K562 (cell line): ENCODE measurements around the gene CIB2. TPM values are rescaled to one million over a fixed set of nuclear protein-coding genes. Genes with fewer than 3 reads are reported as not detected.

Experiments used
- ATAC-seq: fragments of 200-7000 bp; cut with Tn5 transposase; 3 replicates; pipeline ENCODE4 v1.9.1; 2020; ENCODE audit warnings: moderate library complexity
- BruUV-seq: library from RNA; stranded (reverse); fragments of 400-500 nt; replicated peaks from 2 replicates; lab custom pipeline; 2021; lab: Mats Ljungman, UMichigan
- CTCF ChIA-PET: fragments of 300-600 bp; formaldehyde crosslinking; extraction: SDS; loops from one replicate; lab custom pipeline; 2021; ENCODE audit warnings: low intra/inter-chr PET ratio; lab: Yijun Ruan, JAX
- POLR2A ChIA-PET: fragments of 300-600, 350-650 bp; sonication (Branson Sonifier 250); formaldehyde crosslinking; extraction: SDS; loops from one replicate; lab custom pipeline; 2021; ENCODE audit warnings: antibody characterized with exemption, inconsistent platforms; lab: Yijun Ruan, JAX
- DNase-seq, 4 experiments: peaks; one replicate each; pipeline versions ENCODE4 v3.0.0 to v3.0.0-alpha.2; 2011 to 2018; ENCODE audit warnings: low spot score in 3 of 4, mixed read lengths in 3 of 4; ENCODE audit errors: extremely low read depth in 1 of 4
- FAIRE-seq: peaks from 2 replicates; lab custom pipeline; 2011; peaks lifted over from hg19 to GRCh38; lab: Jason Lieb, UNC
- H2AFZ ChIP-seq: 2 replicates; pipeline ENCODE4 v1.6.0; 2011; ENCODE audit warnings: low read depth, low read length, control low read depth, inconsistent platforms
- H3K27ac ChIP-seq: fragments of 200-600 bp; 3 replicates; pipeline ENCODE4 v1.8.0; 2011; ENCODE audit warnings: low read depth, mild to moderate bottlenecking, control low read depth, inconsistent platforms, low read length, moderate library complexity, mixed read lengths; ENCODE audit errors: extremely low read depth
- H3K27me3 ChIP-seq, 2 experiments: fragments of 300-600 bp in 1 of 2; 2 replicates in 1 of 2; 3 replicates in 1 of 2; pipeline versions ENCODE4 v1.6.0 to v1.8.0; 2011; ENCODE audit warnings: inconsistent platforms in 2 of 2, low read length in 2 of 2, mild to moderate bottlenecking in 1 of 2, mixed read lengths in 1 of 2, moderate library complexity in 1 of 2; ENCODE audit not compliant: control insufficient read depth in 2 of 2, insufficient read depth in 2 of 2
- H3K36me3 ChIP-seq: fragments of 300-600 bp; 3 replicates; pipeline ENCODE4 v1.8.0; 2011; ENCODE audit warnings: mild to moderate bottlenecking, low read length, inconsistent platforms; ENCODE audit not compliant: control insufficient read depth, insufficient read depth
- H3K4me1 ChIP-seq, 2 experiments: fragments of 200-600 bp in 1 of 2; replicated peaks in 1 of 2; 2 replicates in 1 of 2; 3 replicates in 1 of 2; pipeline versions ENCODE4 v1.5.1 to v1.8.0; 2011; ENCODE audit warnings: inconsistent platforms in 2 of 2, low read length in 2 of 2, mild to moderate bottlenecking in 1 of 2, mixed read lengths in 1 of 2, moderate library complexity in 1 of 2; ENCODE audit not compliant: control insufficient read depth in 2 of 2, insufficient read depth in 2 of 2
- H3K4me2 ChIP-seq: 2 replicates; pipeline ENCODE4 v1.6.1; 2011; ENCODE audit warnings: low read length, control low read depth, inconsistent platforms, mixed read lengths; ENCODE audit not compliant: insufficient read depth
- H3K4me3 ChIP-seq: fragments of 200-600 bp; sonication (generic), shearing (Covaris generic); 2 replicates; pipeline ENCODE4 v1.5.1; 2016; ENCODE audit warnings: control low read depth, inconsistent platforms
- H3K79me2 ChIP-seq: fragments of 200-600 bp; 3 replicates; pipeline ENCODE4 v1.8.0; 2011; ENCODE audit warnings: low read length, inconsistent platforms; ENCODE audit not compliant: control insufficient read depth, insufficient read depth
- H3K9ac ChIP-seq, 2 experiments: 2 replicates each; pipeline versions ENCODE4 v1.6.0 to v1.6.1; 2011; ENCODE audit warnings: low read depth in 2 of 2, low read length in 2 of 2, control low read depth in 1 of 2, inconsistent platforms in 1 of 2, mild to moderate bottlenecking in 1 of 2, mixed read lengths in 1 of 2; ENCODE audit not compliant: insufficient read depth in 1 of 2
- H3K9me1 ChIP-seq: one replicate; pipeline ENCODE4 v1.6.0; 2011; ENCODE audit warnings: inconsistent platforms, mild to moderate bottlenecking, low read length, moderate library complexity; ENCODE audit not compliant: control insufficient read depth, insufficient read depth
- H3K9me3 ChIP-seq: replicated peaks from 2 replicates; pipeline ENCODE4 v1.5.1; 2011; ENCODE audit warnings: low read depth, low read length, inconsistent platforms; ENCODE audit not compliant: control insufficient read depth, insufficient read depth
- H4K20me1 ChIP-seq: replicated peaks from 2 replicates; pipeline ENCODE4 v1.6.1; 2011; ENCODE audit warnings: low read length, inconsistent platforms, mixed read lengths; ENCODE audit not compliant: control insufficient read depth, insufficient read depth
- ADNP ChIP-seq: fragments of 200-800 bp; sonication (Bioruptor generic); IDR thresholded peaks from 2 replicates; pipeline ENCODE4 v1.6.1; 2016; ENCODE audit warnings: missing genetic modification characterization, missing compliant biosample characterization
- ARHGAP35 ChIP-seq: fragments of 450-650 bp; IDR thresholded peaks from 2 replicates; pipeline ENCODE4 v1.6.1; 2018; ENCODE audit not compliant: partially characterized antibody
- BCOR ChIP-seq: fragments of 450-650 bp; IDR thresholded peaks from 2 replicates; pipeline ENCODE4 v1.6.1; 2016
- CBX1 ChIP-seq: sonication (generic); IDR thresholded peaks from 2 replicates; pipeline ENCODE4 v1.6.1; 2016; ENCODE audit warnings: antibody characterized with exemption, low read depth, mild to moderate bottlenecking
- CHD4 ChIP-seq: fragments of 200-600 bp; sonication (generic); IDR thresholded peaks from 3 replicates; pipeline ENCODE4 v1.6.1; 2012; ENCODE audit warnings: low read depth, mild to moderate bottlenecking, mixed read lengths, low read length, inconsistent platforms; ENCODE audit not compliant: insufficient read depth, insufficient replicate concordance, poor library complexity, severe bottlenecking
- HDAC2 ChIP-seq: fragments of 450-650 bp; IDR thresholded peaks from 2 replicates; pipeline ENCODE4 v1.6.1; 2016; ENCODE audit warnings: mild to moderate bottlenecking
- KDM1A ChIP-seq, 2 experiments: fragments of 450-650 bp; IDR thresholded peaks; 2 replicates each; pipeline ENCODE4 v1.6.1; 2016; ENCODE audit warnings: mild to moderate bottlenecking in 2 of 2
- KDM2B ChIP-seq: fragments of 250-450 bp; sonication (Bioruptor Pico); IDR thresholded peaks from 2 replicates; pipeline ENCODE4 v1.8.0; 2021; ENCODE audit warnings: mild to moderate bottlenecking, moderate library complexity
- MED1 ChIP-seq: sonication (generic); formaldehyde crosslinking; IDR thresholded peaks from 2 replicates; pipeline ENCODE4 v1.8.1; 2023; ENCODE audit warnings: missing genetic modification reagents, borderline replicate concordance
- RBM25 ChIP-seq: fragments of 200-400 bp; formaldehyde crosslinking; IDR thresholded peaks from 2 replicates; pipeline ENCODE4 v1.6.1; 2018; ENCODE audit warnings: low read length, low read depth, moderate library complexity; ENCODE audit not compliant: severe bottlenecking
- RCOR1 ChIP-seq, 2 experiments: IDR thresholded peaks; 2 replicates each; pipeline ENCODE4 v1.6.1; 2012; ENCODE audit warnings: low read depth in 2 of 2, low read length in 2 of 2, borderline replicate concordance in 1 of 2, improper control_type of control experiment in 1 of 2
- SMARCA5 ChIP-seq: fragments of 450-650 bp; IDR thresholded peaks from 2 replicates; pipeline ENCODE4 v1.6.1; 2016
- ZKSCAN8 ChIP-seq: fragments of 200-800 bp; sonication (Bioruptor generic); IDR thresholded peaks from 2 replicates; pipeline ENCODE4 v1.6.1; 2016; ENCODE audit warnings: missing genetic modification characterization, missing compliant biosample characterization
- ZNF184 ChIP-seq: sonication (generic); formaldehyde crosslinking; IDR thresholded peaks from 2 replicates; pipeline ENCODE4 v1.5.0; 2020; ENCODE audit warnings: missing genetic modification reagents
- WGBS: fragments of 100-300 bp; shearing (Covaris generic); methylation state at CpG from one replicate; pipeline ENCODE4 v1.1.6; 2016; ENCODE audit warnings: low coverage, mixed read lengths; ENCODE audit not compliant: insufficient coverage; ENCODE audit errors: missing lambda C conversion rate; 5-methylcytosine and 5-hydroxymethylcytosine counted together
- in situ Hi-C: fragments of 300-500 bp; cut with MboI; formaldehyde crosslinking; loops from 4 replicates; pipeline ENCODE4 v1.15.0; 2018; ENCODE audit warnings: inconsistent platforms, mixed read lengths
- intact Hi-C: fragments of 100-400 bp; cut with micrococcal nuclease; formaldehyde crosslinking; loops from 2 replicates; pipeline ENCODE4 v1.14.2; 2022
- polyA plus RNA-seq, 8 experiments: library from polyadenylated mRNA; depleted of rRNA in 4 of 8; stranded (reverse) in 5 of 8; unstranded in 3 of 8; fragments of >200 nt; fragmentation: Nextera tagmentation in 2 of 8; fragmentation: Illumina TruSeq in 1 of 8; extraction: Ambion mirVana in 2 of 8; extraction: Trizol in 1 of 8; gene quantifications; 2 replicates each; pipeline versions ENCODE4 v1.2.1 to v1.2.3, GENCODE V29; 2011 to 2014; ENCODE audit warnings: inconsistent platforms in 1 of 8, missing spikeins in 1 of 8
- total RNA-seq, 7 experiments: library from RNA; depleted of rRNA in 6 of 7; stranded (reverse); fragments of >200 nt in 6 of 7; fragmentation: Illumina TruSeq in 2 of 7; extraction: Trizol in 2 of 7; gene quantifications; 2 replicates each; pipeline versions ENCODE4 v1.2.1 to v1.2.3, GENCODE V29; 2011 to 2021; ENCODE audit warnings: low replicate concordance in 1 of 7
- TF ChIP-seq, protein P1 (sequence below): sonication (generic); formaldehyde crosslinking; IDR thresholded peaks from 2 replicates; pipeline ENCODE4 v1.8.0; 2023; ENCODE audit warnings: mild to moderate bottlenecking, missing genetic modification reagents
- TF ChIP-seq, protein P2 (sequence below): fragments of 250-450 bp; sonication (Bioruptor Pico); IDR thresholded peaks from 2 replicates; pipeline ENCODE4 v1.9.0; 2021; ENCODE audit warnings: mild to moderate bottlenecking, inconsistent platforms

Gene CIB2
- total and polyA plus RNA-seq, 9 of the 15 experiments (the other 6 are each of a cell fraction or from before 2014, with no cell fraction given), result 1.5 to 37.4 (median 19.4) TPM

DNA sequence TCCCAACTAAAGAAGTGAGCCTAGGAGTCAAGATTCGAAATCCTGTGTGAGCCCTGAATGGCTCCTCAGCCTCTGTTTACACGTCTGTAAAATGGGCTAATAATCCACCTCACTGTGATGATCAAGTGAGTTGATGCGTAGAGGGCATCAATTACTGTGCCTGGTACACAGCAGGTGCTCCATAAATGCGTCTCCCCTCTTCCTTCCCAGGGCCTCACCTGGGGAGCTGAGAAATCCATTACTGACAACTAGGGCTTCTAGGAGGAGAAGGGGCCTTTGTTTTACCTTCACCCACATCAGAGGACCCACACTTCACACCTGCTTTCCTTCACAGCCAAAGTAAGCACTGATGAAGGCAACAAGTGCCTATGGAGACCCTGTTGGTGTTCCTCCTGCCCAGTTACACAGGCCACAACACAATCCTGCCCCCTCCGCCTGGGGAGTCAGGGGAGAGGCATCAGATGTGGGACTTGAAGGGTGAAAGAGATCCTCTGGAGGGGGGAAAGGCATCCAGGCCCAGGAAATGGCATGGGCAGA is 1.4 kb downstream of the CIB2 start:
- peaks cover 4% of the 10 kb centered on the region for H3K9me1 ChIP-seq
- no peak overlapping the region for H2AFZ ChIP-seq
- TF ChIP-seq KDM2B (CRISPR knock-in tag), result no peak
- TF ChIP-seq ADNP, result peak; percentile 84
- TF ChIP-seq KDM1A (IDR thresholded peaks at IDR 0.05), result peak; percentile 72 to 85; a peak in 3 of 4 replicates
- TF ChIP-seq CBX1, result 0 out of 2 replicates have a peak, but pooled peaks have one; percentile 58
- no peak for TF ChIP-seq ZNF184
- TF ChIP-seq, protein P1, sequence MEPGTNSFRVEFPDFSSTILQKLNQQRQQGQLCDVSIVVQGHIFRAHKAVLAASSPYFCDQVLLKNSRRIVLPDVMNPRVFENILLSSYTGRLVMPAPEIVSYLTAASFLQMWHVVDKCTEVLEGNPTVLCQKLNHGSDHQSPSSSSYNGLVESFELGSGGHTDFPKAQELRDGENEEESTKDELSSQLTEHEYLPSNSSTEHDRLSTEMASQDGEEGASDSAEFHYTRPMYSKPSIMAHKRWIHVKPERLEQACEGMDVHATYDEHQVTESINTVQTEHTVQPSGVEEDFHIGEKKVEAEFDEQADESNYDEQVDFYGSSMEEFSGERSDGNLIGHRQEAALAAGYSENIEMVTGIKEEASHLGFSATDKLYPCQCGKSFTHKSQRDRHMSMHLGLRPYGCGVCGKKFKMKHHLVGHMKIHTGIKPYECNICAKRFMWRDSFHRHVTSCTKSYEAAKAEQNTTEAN (CRISPR knock-in tag), result no peak
- peak; percentile 71; the same call in 1 of the 2 replicates for TF ChIP-seq SMARCA5
- TF ChIP-seq ZKSCAN8 (CRISPR knock-in tag), result peak; percentile 87
- TF ChIP-seq, protein P2, sequence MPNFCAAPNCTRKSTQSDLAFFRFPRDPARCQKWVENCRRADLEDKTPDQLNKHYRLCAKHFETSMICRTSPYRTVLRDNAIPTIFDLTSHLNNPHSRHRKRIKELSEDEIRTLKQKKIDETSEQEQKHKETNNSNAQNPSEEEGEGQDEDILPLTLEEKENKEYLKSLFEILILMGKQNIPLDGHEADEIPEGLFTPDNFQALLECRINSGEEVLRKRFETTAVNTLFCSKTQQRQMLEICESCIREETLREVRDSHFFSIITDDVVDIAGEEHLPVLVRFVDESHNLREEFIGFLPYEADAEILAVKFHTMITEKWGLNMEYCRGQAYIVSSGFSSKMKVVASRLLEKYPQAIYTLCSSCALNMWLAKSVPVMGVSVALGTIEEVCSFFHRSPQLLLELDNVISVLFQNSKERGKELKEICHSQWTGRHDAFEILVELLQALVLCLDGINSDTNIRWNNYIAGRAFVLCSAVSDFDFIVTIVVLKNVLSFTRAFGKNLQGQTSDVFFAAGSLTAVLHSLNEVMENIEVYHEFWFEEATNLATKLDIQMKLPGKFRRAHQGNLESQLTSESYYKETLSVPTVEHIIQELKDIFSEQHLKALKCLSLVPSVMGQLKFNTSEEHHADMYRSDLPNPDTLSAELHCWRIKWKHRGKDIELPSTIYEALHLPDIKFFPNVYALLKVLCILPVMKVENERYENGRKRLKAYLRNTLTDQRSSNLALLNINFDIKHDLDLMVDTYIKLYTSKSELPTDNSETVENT, result no peak
- TF ChIP-seq RCOR1 (IDR thresholded peaks at IDR 0.05; ENCODE audit: borderline replicate concordance in 1 of 2, low read depth in 2 of 2, low read length in 2 of 2), result peak in 1 of 2 experiments; percentile 57; a peak in 1 of 4 replicates
- TF ChIP-seq RBM25, result peak; percentile 92
- TF ChIP-seq HDAC2, result 0 out of 2 replicates have a peak, but pooled peaks have one; percentile 34
- TF ChIP-seq ARHGAP35, result no peak
- TF ChIP-seq BCOR, result peak; percentile 93
- TF ChIP-seq MED1 (CRISPR knock-in tag), result no peak
- peak; percentile 57 for TF ChIP-seq CHD4
- in situ Hi-C loops, result no loop called here
- no peak for ATAC-seq
- peak overlapping the region in 1 of 2 experiments; percentile 99; a peak in 1 of 4 replicates for H3K9ac ChIP-seq
- no peak overlapping the region; the same call in 1 of the 2 replicates for H3K4me2 ChIP-seq
- H3K27ac ChIP-seq, result no peak overlapping the region
- peaks cover 25 to 31% of the 10 kb centered on the region in 2 experiments for H3K4me1 ChIP-seq
- ChIA-PET POLR2A (interaction anchor here (0.6 kb wide), 1 partner anchor 271 kb away, joined by 3 read pairs; no protein-coding TSS in a partner anchor), CTCF (interaction anchor here (1.3 to 1.8 kb wide), 2 partner anchors 66 to 111 kb away, joined by 3 to 10 read pairs; no protein-coding TSS in a partner anchor)
- H3K4me3 ChIP-seq, result no peak overlapping the region
- intact Hi-C loops, result loop anchor here (2.0 to 5.0 kb wide), 2 partner anchors 65 to 112 kb away; no protein-coding TSS in a partner anchor
- no peaks in the 10 kb centered on the region for H3K9me3 ChIP-seq
- no TSS peak for BruUV-seq
- H4K20me1 ChIP-seq, result peaks cover 9% of the 10 kb centered on the region; the same call in 1 of the 2 replicates
- no peak for DNase-seq
- no peak for FAIRE-seq
- no peaks in the 10 kb centered on the region for H3K36me3 ChIP-seq
- peaks cover 9% of the 10 kb centered on the region; the same call in 2 of the 3 replicates for H3K79me2 ChIP-seq
- 59% methylated on average over 5 of the region's 5 CpGs for WGBS
- no peaks in the 10 kb centered on the region for H3K27me3 ChIP-seq
